ENCODE results near the gene CNPPD1.
A peak's percentile ranks its signal among the peaks of the same experiment; 100 is the strongest.

Gene CNPPD1

GRCh38 chr2:219142329-219142728 lies 34.4 kb downstream of the CNPPD1 start:
- H3K4me1 ChIP-seq: no peaks in the 10 kb centered on the region
- no peaks in the 10 kb centered on the region for H3K27me3 ChIP-seq
- DNase-seq: no peak
- no peaks in the 10 kb centered on the region for H3K9me3 ChIP-seq
- 0 out of 2 replicates have a peak, but pooled peaks have one; percentile 3 for TF ChIP-seq CTCF (IDR thresholded peaks at IDR 0.05; ENCODE audit: low read depth, low read length)
- peaks cover 16% of the 10 kb centered on the region for H3K36me3 ChIP-seq
- no peak overlapping the region for H3K4me3 ChIP-seq (ENCODE audit: low read depth, low read length)

GRCh38 chr2:219140722-219141121 lies 36.0 kb downstream of the CNPPD1 start:
- DNase-seq: no peak
- Histone ChIP-seq H3K36me3 (peaks cover 6% of the 10 kb centered on the region), H3K4me1 (no peaks in the 10 kb centered on the region), H3K9me3 (no peaks in the 10 kb centered on the region), H3K27me3 (no peaks in the 10 kb centered on the region), H3K4me3 (ENCODE audit: low read depth, low read length) (no peak overlapping the region)
- TF ChIP-seq CTCF (IDR thresholded peaks at IDR 0.05; ENCODE audit: low read depth, low read length): no peak

GRCh38 chr2:219133976-219134375 lies 42.7 kb downstream of the CNPPD1 start:
- H3K4me1 ChIP-seq: no peaks in the 10 kb centered on the region
- TF ChIP-seq CTCF (IDR thresholded peaks at IDR 0.05; ENCODE audit: low read depth, low read length): no peak
- no peak for DNase-seq
- H3K9me3 ChIP-seq: no peaks in the 10 kb centered on the region
- H3K27me3 ChIP-seq: no peaks in the 10 kb centered on the region
- H3K36me3 ChIP-seq: peaks cover 3% of the 10 kb centered on the region; the same call in 1 of the 2 replicates
- H3K4me3 ChIP-seq (ENCODE audit: low read depth, low read length): no peak overlapping the region

GRCh38 chr2:219131744-219132143 lies 45.0 kb downstream of the CNPPD1 start:
- no peaks in the 10 kb centered on the region for H3K4me1 ChIP-seq
- no peaks in the 10 kb centered on the region for H3K36me3 ChIP-seq
- DNase-seq: no peak
- no peak for TF ChIP-seq CTCF (IDR thresholded peaks at IDR 0.05; ENCODE audit: low read depth, low read length)
- no peak overlapping the region for H3K4me3 ChIP-seq (ENCODE audit: low read depth, low read length)
- no peaks in the 10 kb centered on the region for H3K27me3 ChIP-seq
- no peaks in the 10 kb centered on the region for H3K9me3 ChIP-seq

- H3K36me3 ChIP-seq: no peaks in the 10 kb centered on the region
- TF ChIP-seq CTCF (IDR thresholded peaks at IDR 0.05; ENCODE audit: low read depth, low read length): no peak
- H3K4me1 ChIP-seq: no peaks in the 10 kb centered on the region
- DNase-seq: no peak
- no peak overlapping the region for H3K4me3 ChIP-seq (ENCODE audit: low read depth, low read length)
- H3K27me3 ChIP-seq: no peaks in the 10 kb centered on the region
- no peaks in the 10 kb centered on the region for H3K9me3 ChIP-seq
These were observed 45.4 kb downstream of the CNPPD1 start for GRCh38 chr2:219131327-219131726.

GRCh38 chr2:219129589-219129988 lies 47.1 kb downstream of the CNPPD1 start:
- TF ChIP-seq CTCF (IDR thresholded peaks at IDR 0.05; ENCODE audit: low read depth, low read length): no peak
- H3K36me3 ChIP-seq: no peaks in the 10 kb centered on the region
- no peaks in the 10 kb centered on the region; the same call in 1 of the 2 replicates for H3K4me1 ChIP-seq
- DNase-seq: no peak
- no peak overlapping the region for H3K4me3 ChIP-seq (ENCODE audit: low read depth, low read length)
- H3K9me3 ChIP-seq: no peaks in the 10 kb centered on the region
- no peaks in the 10 kb centered on the region for H3K27me3 ChIP-seq
